Neural cell (in vitro differentiated cells): Measurements from ENCODE around the gene STX4. TPM values are rescaled to one million over a fixed set of nuclear protein-coding genes. Genes with fewer than 3 reads are reported as not detected.

Experiments used
- H2AFZ ChIP-seq: fragments of 200-600, 300-800 bp; sonication (generic), shearing (Covaris generic); 2 replicates; pipeline ENCODE4 v1.6.0; 2014; ENCODE audit warnings: low read depth, mild to moderate bottlenecking, antibody characterized with exemption, low read length, moderate library complexity
- H3F3A ChIP-seq: fragments of 200-600 bp; shearing (Covaris generic); 2 replicates; pipeline ENCODE4 v1.6.1; 2016; ENCODE audit warnings: mild to moderate bottlenecking, moderate library complexity, mixed read lengths, antibody characterized with exemption, low read length; ENCODE audit not compliant: insufficient read depth, poor library complexity, severe bottlenecking
- H3K27ac ChIP-seq: fragments of 200-600, 300-800 bp; sonication (generic), shearing (Covaris generic); 2 replicates; pipeline ENCODE4 v1.5.1; 2014; ENCODE audit warnings: mild to moderate bottlenecking, low read length, moderate library complexity
- H3K27me3 ChIP-seq: fragments of 300-800, 200-600 bp; sonication (generic), shearing (Covaris generic); 2 replicates; pipeline ENCODE4 v1.6.0; 2014; ENCODE audit warnings: mild to moderate bottlenecking, low read depth, low read length, moderate library complexity; ENCODE audit not compliant: insufficient read depth
- H3K36me3 ChIP-seq: fragments of 300-800, 200-600 bp; sonication (generic), shearing (Covaris generic); 2 replicates; pipeline ENCODE4 v1.5.1; 2014; ENCODE audit warnings: mild to moderate bottlenecking, antibody characterized with exemption, low read length, moderate library complexity; ENCODE audit not compliant: insufficient read depth
- H3K4me2 ChIP-seq: fragments of 300-800, 200-600 bp; sonication (generic), shearing (Covaris generic); 2 replicates; pipeline ENCODE4 v1.6.0; 2014; ENCODE audit warnings: mild to moderate bottlenecking, low read length
- H3K4me3 ChIP-seq: fragments of 300-800, 200-600 bp; sonication (generic), shearing (Covaris generic); 2 replicates; pipeline ENCODE4 v1.5.1; 2014; ENCODE audit warnings: mild to moderate bottlenecking, low read length, moderate library complexity
- H3K79me2 ChIP-seq: fragments of 200-600 bp; shearing (Covaris generic); replicated peaks from 2 replicates; pipeline ENCODE4 v1.6.0; 2014; ENCODE audit warnings: mild to moderate bottlenecking, low read length, moderate library complexity; ENCODE audit not compliant: insufficient read depth
- H3K9ac ChIP-seq: fragments of 300-800, 200-600 bp; sonication (generic), shearing (Covaris generic); 2 replicates; pipeline ENCODE4 v1.6.1; 2016; ENCODE audit warnings: mild to moderate bottlenecking, low read length, mixed read lengths
- H3K9me2 ChIP-seq: fragments of 200-600 bp; shearing (Covaris generic); 2 replicates; pipeline ENCODE4 v1.6.1; 2016; ENCODE audit warnings: mild to moderate bottlenecking, low read length, mixed read lengths; ENCODE audit not compliant: insufficient read depth
- H3K9me3 ChIP-seq: fragments of 200-600, 300-800 bp; sonication (generic), shearing (Covaris generic); 2 replicates; pipeline ENCODE4 v1.6.1; 2016; ENCODE audit warnings: mild to moderate bottlenecking, mixed run types, low read length, moderate library complexity, mixed read lengths
- H4K20me1 ChIP-seq: fragments of 200-600 bp; shearing (Covaris generic); 2 replicates; pipeline ENCODE4 v1.6.1; 2016; ENCODE audit warnings: mild to moderate bottlenecking, mixed run types; ENCODE audit not compliant: insufficient read depth
- CTCF ChIP-seq: fragments of 450-650 bp; IDR thresholded peaks from 2 replicates; pipeline ENCODE4 v1.5.1; 2014; ENCODE audit warnings: antibody characterized with exemption, mild to moderate bottlenecking, moderate library complexity; ENCODE audit not compliant: poor library complexity, severe bottlenecking
- EP300 ChIP-seq: fragments of 450-650 bp; conservative IDR thresholded peaks from 2 replicates; pipeline ENCODE4 v1.6.1; 2014; ENCODE audit warnings: antibody characterized with exemption, mild to moderate bottlenecking, moderate library complexity; ENCODE audit not compliant: poor library complexity, severe bottlenecking
- EZH2 ChIP-seq: fragments of 200-600, 300-800 bp; shearing (Covaris generic), sonication (generic); IDR thresholded peaks from 2 replicates; pipeline ENCODE4 v1.6.1; 2014; ENCODE audit warnings: antibody characterized with exemption, low read length, borderline replicate concordance, mild to moderate bottlenecking; ENCODE audit not compliant: insufficient read depth, poor library complexity, severe bottlenecking
- MXI1 ChIP-seq: fragments of 450-650 bp; conservative IDR thresholded peaks from 2 replicates; pipeline ENCODE4 v1.6.1; 2014; ENCODE audit warnings: antibody characterized with exemption, mild to moderate bottlenecking; ENCODE audit not compliant: poor library complexity, severe bottlenecking
- POLR2AphosphoS5 ChIP-seq: IDR thresholded peaks from 2 replicates; pipeline ENCODE4 v1.6.1; 2012
- RAD21 ChIP-seq: fragments of 450-650 bp; conservative IDR thresholded peaks from 2 replicates; pipeline ENCODE4 v1.6.1; 2014; ENCODE audit warnings: antibody characterized with exemption, mild to moderate bottlenecking, moderate library complexity
- REST ChIP-seq: IDR thresholded peaks from 2 replicates; pipeline ENCODE4 v1.6.1; 2012; ENCODE audit warnings: borderline replicate concordance
- SMC3 ChIP-seq: fragments of 450-650 bp; conservative IDR thresholded peaks from 2 replicates; pipeline ENCODE4 v1.6.1; 2014; ENCODE audit warnings: antibody characterized with exemption, mild to moderate bottlenecking, moderate library complexity; ENCODE audit not compliant: poor library complexity
- TAF1 ChIP-seq: IDR thresholded peaks from 2 replicates; pipeline ENCODE4 v1.6.1; 2012; ENCODE audit warnings: low read depth
- polyA plus RNA-seq: library from polyadenylated mRNA; depleted of rRNA; stranded (reverse); fragments of >200 nt; gene quantifications from 2 replicates; pipeline ENCODE4 v1.2.3, GENCODE V29; 2014

The STX4 gene
- polyA plus RNA-seq, 1 donor from 2014 or later = 32.2 TPM

GRCh38 chr16:30992276-30992780 lies 41.0 kb upstream of the STX4 start:
- Histone ChIP-seq H3K79me2 (no peaks in the 10 kb centered on the region), H3K27me3 (peaks cover under 1% of the 10 kb centered on the region), H3K27ac (no peak overlapping the region), H3K9ac (no peak overlapping the region), H3K4me2 (no peak overlapping the region), H2AFZ (no peak overlapping the region), H3K9me3 (no peaks in the 10 kb centered on the region), H3F3A (no peaks in the 10 kb centered on the region), H3K36me3 (no peaks in the 10 kb centered on the region), H4K20me1 (no peaks in the 10 kb centered on the region), H3K9me2 (no peaks in the 10 kb centered on the region), H3K4me3 (no peak overlapping the region)
- TF ChIP-seq RAD21 (no peak), TAF1 (no peak), CTCF (no peak), EZH2 (no peak), SMC3 (no peak)

- Histone ChIP-seq H3K36me3 (no peaks in the 10 kb centered on the region), H3K79me2 (no peaks in the 10 kb centered on the region), H3K9me3 (no peaks in the 10 kb centered on the region), H3K9me2 (no peaks in the 10 kb centered on the region), H3F3A (no peaks in the 10 kb centered on the region), H4K20me1 (no peaks in the 10 kb centered on the region), H2AFZ (no peak overlapping the region), H3K4me2 (no peak overlapping the region), H3K4me3 (no peak overlapping the region), H3K9ac (no peak overlapping the region), H3K27me3 (peaks cover 4% of the 10 kb centered on the region), H3K27ac (no peak overlapping the region)
- TF ChIP-seq EZH2 = no peak
- TF ChIP-seq MXI1 = no peak
- TF ChIP-seq SMC3 = no peak
- TF ChIP-seq CTCF = no peak
- no peak for TF ChIP-seq RAD21
- no peak for TF ChIP-seq EP300
- no peak for TF ChIP-seq TAF1
- TF ChIP-seq POLR2AphosphoS5 = no peak
- TF ChIP-seq REST = no peak
These were observed 40.2 kb upstream of the STX4 start for GRCh38 chr16:30992931-30993816.
